Thyroid gland (tissue), 4 donors: Measurements from ENCODE around the gene SCGB1C2. TPM values are rescaled to one million over a fixed set of nuclear protein-coding genes. Genes with fewer than 3 reads are reported as not detected.

Experiments used
- DNase-seq, 2 donors: peaks; one replicate each; pipeline ENCODE4 v3.0.0-alpha.2; 2019
- H3K27ac ChIP-seq, 3 donors: fragments of 200-600 bp; sonication (generic); 1 replicate in 2 of 3; 2 replicates in 1 of 3; pipeline ENCODE4 v1.5.1; 2016 to 2019; ENCODE audit warnings: mild to moderate bottlenecking in 1 of 3, moderate library complexity in 1 of 3
- H3K27me3 ChIP-seq: fragments of 200-600 bp; sonication (generic); one replicate; pipeline ENCODE4 v1.5.1; 2019
- H3K36me3 ChIP-seq, 2 donors: fragments of 200-600 bp; sonication (generic); one replicate each; pipeline ENCODE4 v1.5.1; 2016 to 2019
- H3K4me1 ChIP-seq, 2 donors: fragments of 200-600 bp; sonication (generic); one replicate each; pipeline ENCODE4 v1.5.1; 2017 to 2019
- H3K4me3 ChIP-seq, 3 donors: fragments of 200-600 bp; sonication (generic); replicated peaks in 1 of 3; 1 replicate in 2 of 3; 2 replicates in 1 of 3; pipeline ENCODE4 v1.5.1; 2016; ENCODE audit warnings: mild to moderate bottlenecking in 1 of 3
- H3K9me3 ChIP-seq: fragments of 200-600 bp; sonication (generic); one replicate; pipeline ENCODE4 v1.5.1; 2017
- POLR2A ChIP-seq, 2 donors: fragments of 450-650 bp; IDR thresholded peaks; one replicate each; pipeline ENCODE4 v1.6.1; 2017; ENCODE audit warnings: antibody characterized with exemption in 2 of 2, mild to moderate bottlenecking in 2 of 2, moderate library complexity in 1 of 2
- WGBS, 2 donors: methylation state at CpG; one replicate each; pipeline ENCODE4 v1.1.5; 2017; 5-methylcytosine and 5-hydroxymethylcytosine counted together
- intact Hi-C: fragments of 100-400 bp; cut with DNase I; formaldehyde crosslinking; loops from one replicate; pipeline ENCODE4 v1.15.1; 2023
- total RNA-seq, 4 donors: library from RNA; depleted of rRNA; stranded (reverse); fragments of >200 nt; gene quantifications; one replicate each; pipeline ENCODE4 v1.2.3, GENCODE V29; 2016
- TF ChIP-seq, protein P1 (sequence below), 6 experiments: fragments of 200-600 bp in 3 of 6; fragments of 450-650 bp in 3 of 6; sonication (generic) in 3 of 6; IDR thresholded peaks; one replicate each; pipeline ENCODE4 v1.5.1; 2016 to 2019; ENCODE audit warnings: antibody characterized with exemption in 6 of 6, mild to moderate bottlenecking in 2 of 6, inconsistent platforms in 1 of 6, moderate library complexity in 1 of 6

SCGB1C2 gene
- total RNA-seq, 4 donors from 2014 or later: not detected

DNA sequence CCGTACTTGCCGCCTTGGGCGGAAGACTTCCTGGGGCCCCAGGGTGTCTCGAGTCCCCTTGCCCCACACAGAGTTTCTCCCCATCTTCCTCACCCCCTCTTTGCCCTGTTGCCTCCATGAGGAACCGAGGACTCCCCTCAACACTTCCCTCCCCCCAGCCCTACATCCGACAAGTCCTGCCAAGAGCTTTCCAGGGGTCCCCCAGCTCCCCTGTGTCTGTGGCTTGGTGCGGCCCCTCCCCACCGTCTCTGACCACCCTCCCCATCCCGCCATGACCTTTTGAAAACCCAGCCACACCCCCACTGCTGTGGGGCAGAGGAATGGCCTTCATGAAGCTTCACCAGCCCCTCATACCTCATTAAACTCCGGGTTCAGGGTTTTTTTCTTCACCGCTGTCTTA lies 11.4 kb downstream of the SCGB1C2 start:
- DNase-seq: no peak
- intact Hi-C loops: loop anchor here (5.0 kb wide), 1 partner anchor 239 kb away; no protein-coding TSS in a partner anchor
- 82 to 88% methylated on average over 10 to 11 of the region's 11 CpGs for WGBS, 2 donors

DNA sequence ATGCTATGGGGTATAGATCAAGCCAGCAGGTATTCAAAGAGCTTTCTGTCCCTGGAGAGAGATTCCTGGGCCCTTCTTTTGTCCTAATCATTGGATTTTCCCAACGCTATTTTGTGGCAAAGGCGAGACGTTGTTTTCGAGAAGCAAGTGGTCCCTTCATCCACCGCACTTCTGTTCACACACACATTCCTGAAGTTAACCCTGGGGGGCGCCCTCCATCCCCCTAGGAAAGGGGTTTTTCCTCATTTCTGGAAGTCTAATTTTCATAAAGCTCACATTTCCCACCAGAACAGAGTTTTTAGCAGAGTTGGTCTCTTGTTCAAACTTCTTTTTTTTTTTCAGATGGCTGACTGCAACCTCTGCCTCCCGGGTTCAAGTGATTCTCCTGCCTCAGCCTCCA lies 11.9 kb downstream of the SCGB1C2 start:
- 81 to 87% methylated on average over 7 of the region's 7 CpGs for WGBS, 2 donors
- no peaks in the 10 kb centered on the region for H3K4me1 ChIP-seq
- no peaks in the 10 kb centered on the region for H3K27me3 ChIP-seq
- no peaks in the 10 kb centered on the region for H3K9me3 ChIP-seq
- TF ChIP-seq, protein P1, sequence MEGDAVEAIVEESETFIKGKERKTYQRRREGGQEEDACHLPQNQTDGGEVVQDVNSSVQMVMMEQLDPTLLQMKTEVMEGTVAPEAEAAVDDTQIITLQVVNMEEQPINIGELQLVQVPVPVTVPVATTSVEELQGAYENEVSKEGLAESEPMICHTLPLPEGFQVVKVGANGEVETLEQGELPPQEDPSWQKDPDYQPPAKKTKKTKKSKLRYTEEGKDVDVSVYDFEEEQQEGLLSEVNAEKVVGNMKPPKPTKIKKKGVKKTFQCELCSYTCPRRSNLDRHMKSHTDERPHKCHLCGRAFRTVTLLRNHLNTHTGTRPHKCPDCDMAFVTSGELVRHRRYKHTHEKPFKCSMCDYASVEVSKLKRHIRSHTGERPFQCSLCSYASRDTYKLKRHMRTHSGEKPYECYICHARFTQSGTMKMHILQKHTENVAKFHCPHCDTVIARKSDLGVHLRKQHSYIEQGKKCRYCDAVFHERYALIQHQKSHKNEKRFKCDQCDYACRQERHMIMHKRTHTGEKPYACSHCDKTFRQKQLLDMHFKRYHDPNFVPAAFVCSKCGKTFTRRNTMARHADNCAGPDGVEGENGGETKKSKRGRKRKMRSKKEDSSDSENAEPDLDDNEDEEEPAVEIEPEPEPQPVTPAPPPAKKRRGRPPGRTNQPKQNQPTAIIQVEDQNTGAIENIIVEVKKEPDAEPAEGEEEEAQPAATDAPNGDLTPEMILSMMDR (IDR thresholded peaks at IDR 0.05): no peak
- TF ChIP-seq POLR2A (IDR thresholded peaks at IDR 0.05): no peak
- intact Hi-C loops: loop anchor here (5.0 kb wide), 1 partner anchor 238 kb away; no protein-coding TSS in a partner anchor
- H3K27ac ChIP-seq: no peak overlapping the region
- no peak overlapping the region for H3K4me3 ChIP-seq
- H3K36me3 ChIP-seq: no peaks in the 10 kb centered on the region
- no peak for DNase-seq

More for the DNA sequence above, 11.4 kb downstream of the SCGB1C2 start:
- Histone ChIP-seq H3K36me3 (no peaks in the 10 kb centered on the region), H3K9me3 (no peaks in the 10 kb centered on the region), H3K27ac (no peak overlapping the region), H3K4me3 (no peak overlapping the region), H3K27me3 (no peaks in the 10 kb centered on the region), H3K4me1 (peaks cover 0 to under 1% of the 10 kb centered on the region in 2 donors)
- TF ChIP-seq POLR2A (IDR thresholded peaks at IDR 0.05): no peak
- TF ChIP-seq, protein P1 (IDR thresholded peaks at IDR 0.05): no peak

DNA sequence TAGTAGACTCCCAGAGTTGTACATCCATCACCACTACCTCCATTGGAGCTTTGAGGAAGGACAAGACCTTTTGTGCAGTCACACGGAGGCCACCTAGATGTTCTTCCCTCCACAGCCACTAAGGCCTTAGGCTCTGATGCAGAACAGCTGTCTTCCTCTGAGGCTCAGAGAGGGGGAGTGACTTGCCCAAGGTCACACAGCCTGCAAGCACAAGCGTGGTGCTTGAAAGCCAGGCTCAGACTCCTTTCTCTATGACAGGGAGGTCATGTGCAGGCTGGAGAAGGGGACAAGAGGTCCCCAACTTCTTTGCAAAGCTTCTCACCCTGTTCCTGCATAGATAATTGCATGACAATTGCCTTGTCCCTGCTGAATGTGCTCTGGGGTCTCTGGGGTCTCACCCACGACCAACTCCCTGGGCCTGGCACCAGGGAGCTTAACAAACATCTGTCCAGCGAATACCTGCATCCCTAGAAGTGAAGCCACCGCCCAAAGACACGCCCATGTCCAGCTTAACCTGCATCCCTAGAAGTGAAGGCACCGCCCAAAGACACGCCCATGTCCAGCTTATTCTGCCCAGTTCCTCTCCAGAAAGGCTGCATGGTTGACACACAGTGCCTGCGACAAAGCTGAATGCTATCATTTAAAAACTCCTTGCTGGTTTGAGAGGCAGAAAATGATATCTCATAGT lies 12.7 kb downstream of the SCGB1C2 start:
- no peak overlapping the region for H3K4me3 ChIP-seq
- no peaks in the 10 kb centered on the region for H3K36me3 ChIP-seq
- no peak overlapping the region for H3K27ac ChIP-seq
- H3K4me1 ChIP-seq: no peaks in the 10 kb centered on the region
- no peak for TF ChIP-seq POLR2A (IDR thresholded peaks at IDR 0.05)
- TF ChIP-seq, protein P1 (IDR thresholded peaks at IDR 0.05): no peak
- WGBS, 2 donors: 76 to 81% methylated on average over 8 to 9 of the region's 9 CpGs
- H3K9me3 ChIP-seq: no peaks in the 10 kb centered on the region
- intact Hi-C loops: loop anchor here (5.0 kb wide), 1 partner anchor 237 kb away; no protein-coding TSS in a partner anchor
- no peaks in the 10 kb centered on the region for H3K27me3 ChIP-seq
- DNase-seq: no peak

DNA sequence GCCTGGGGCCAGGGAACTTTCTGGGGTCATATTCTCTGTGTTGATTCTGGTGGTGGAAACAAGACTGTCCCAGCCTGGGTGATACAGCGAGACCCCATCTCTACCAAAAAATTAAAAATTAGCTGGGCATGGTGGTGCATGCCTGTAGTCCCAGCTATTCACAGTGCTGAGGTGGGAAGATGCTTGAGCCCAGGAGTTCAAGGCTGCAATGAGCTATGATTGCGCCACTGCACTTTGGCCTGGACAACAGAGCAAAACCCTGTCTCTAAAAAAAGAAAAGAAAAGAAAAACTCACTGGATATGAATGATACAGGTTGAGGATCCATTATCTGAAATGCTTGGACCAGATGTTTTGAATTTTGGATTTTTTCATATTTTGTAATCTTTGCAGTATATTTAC lies 13.6 kb downstream of the SCGB1C2 start:
- Histone ChIP-seq H3K4me3 (no peak overlapping the region), H3K27ac (no peak overlapping the region), H3K9me3 (no peaks in the 10 kb centered on the region), H3K27me3 (no peaks in the 10 kb centered on the region), H3K4me1 (no peaks in the 10 kb centered on the region), H3K36me3 (no peaks in the 10 kb centered on the region)
- DNase-seq: no peak
- TF ChIP-seq POLR2A (IDR thresholded peaks at IDR 0.05): no peak
- TF ChIP-seq, protein P1 (IDR thresholded peaks at IDR 0.05): no peak
- WGBS, 2 donors: 89 to 93% methylated on average over 2 of the region's 2 CpGs
- intact Hi-C loops: no loop called here
